HG02763 (cell line): ENCODE data around the gene CYFIP2.
"Not testable (repeated sequence)": the region's sequence is repeated elsewhere in the genome, so short reads cannot be mapped to it uniquely, and the experiment has no call there.

Experiments
- ATAC-seq: cut with Tn5 transposase; IDR thresholded peaks from one replicate; pipeline ENCODE4 v1.9.1; 2021; ENCODE audit warnings: mild to moderate bottlenecking, moderate library complexity; ENCODE audit not compliant: unreplicated experiment

The CYFIP2 gene

GRCh38 chr5:157387041-157387563 lies 121.2 kb downstream of the CYFIP2 start:
- no peak for ATAC-seq

- ATAC-seq: no peak
These were observed 121.8 kb downstream of the CYFIP2 start for GRCh38 chr5:157387683-157388093.

- ATAC-seq: no peak
These were observed 122.3 kb downstream of the CYFIP2 start for GRCh38 chr5:157388111-157388710.

DNA sequence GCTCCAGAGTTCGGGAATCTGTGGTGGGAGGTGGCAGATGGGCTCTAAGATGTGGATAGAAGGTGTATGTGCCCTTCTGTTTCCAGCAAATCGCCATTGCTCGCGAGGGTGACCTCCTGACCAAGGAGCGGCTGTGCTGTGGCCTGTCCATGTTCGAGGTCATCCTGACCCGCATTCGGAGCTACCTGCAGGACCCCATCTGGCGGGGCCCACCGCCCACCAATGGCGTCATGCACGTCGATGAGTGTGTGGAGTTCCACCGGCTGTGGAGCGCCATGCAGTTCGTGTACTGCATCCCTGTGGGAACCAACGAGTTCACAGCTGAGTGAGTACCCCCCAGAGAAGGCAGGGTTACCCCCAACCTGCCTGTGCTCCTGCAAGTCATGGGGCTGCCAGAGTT lies 123.2 kb downstream of the CYFIP2 start:
- no peak for ATAC-seq

- ATAC-seq: no peak
These were observed 124.2 kb downstream of the CYFIP2 start for GRCh38 chr5:157390133-157390532.

- no peak for ATAC-seq
These were observed 124.8 kb downstream of the CYFIP2 start for GRCh38 chr5:157390551-157391297.

DNA sequence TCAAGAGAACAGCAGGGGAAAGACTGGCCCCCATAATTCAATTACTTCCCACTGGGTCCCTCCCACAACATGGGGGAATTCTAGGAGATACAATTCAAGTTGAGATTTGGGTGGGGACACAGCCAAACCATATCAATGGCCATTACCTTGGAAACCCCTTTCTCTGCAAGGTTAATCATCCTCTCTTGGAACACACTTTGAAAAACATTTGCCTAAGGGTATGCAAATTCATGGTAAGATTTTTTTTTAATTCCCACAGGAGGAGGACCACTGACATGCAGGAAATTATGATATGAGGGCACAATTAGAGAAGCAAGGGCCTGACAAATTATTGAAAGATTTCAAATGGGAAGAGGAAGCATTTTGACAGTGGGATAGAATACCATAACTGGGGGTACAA lies 132.4 kb downstream of the CYFIP2 start:
- ATAC-seq: no peak

DNA sequence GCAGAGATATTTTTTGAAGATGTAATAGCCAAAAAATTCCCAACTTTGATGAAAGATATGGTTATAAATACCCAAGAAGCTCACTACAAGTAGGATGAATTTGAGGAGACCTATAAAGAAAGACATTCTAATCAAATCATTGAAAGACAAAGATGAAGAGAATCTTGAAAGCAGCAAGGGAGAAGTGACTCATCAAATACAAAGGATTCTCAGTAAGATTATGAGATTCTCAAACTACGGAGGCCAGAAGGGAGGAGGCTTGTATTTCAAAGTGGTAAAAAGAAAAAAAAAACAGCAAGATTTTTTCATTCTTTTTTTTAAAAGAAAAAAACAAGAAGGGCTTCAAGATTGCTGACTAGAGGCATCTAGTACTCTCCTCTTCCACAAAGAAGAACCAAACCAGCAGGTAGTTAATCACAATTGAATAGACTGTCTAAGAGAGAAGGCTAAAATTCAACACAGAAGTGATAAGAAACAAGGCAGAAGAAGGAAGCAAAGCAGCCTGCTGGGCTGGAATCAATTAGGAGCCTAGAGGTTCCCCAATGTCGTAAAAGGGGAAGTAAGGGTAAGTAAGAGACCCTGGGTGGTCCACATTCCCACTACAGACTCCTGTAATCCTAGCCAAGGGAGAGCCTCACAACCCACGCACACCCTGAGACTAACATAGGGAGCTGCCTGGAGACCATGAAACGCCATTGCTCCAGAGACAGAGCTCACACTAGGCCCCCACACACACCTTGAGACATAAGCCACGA lies 135.0 kb downstream of the CYFIP2 start:
- ATAC-seq: no peak

DNA sequence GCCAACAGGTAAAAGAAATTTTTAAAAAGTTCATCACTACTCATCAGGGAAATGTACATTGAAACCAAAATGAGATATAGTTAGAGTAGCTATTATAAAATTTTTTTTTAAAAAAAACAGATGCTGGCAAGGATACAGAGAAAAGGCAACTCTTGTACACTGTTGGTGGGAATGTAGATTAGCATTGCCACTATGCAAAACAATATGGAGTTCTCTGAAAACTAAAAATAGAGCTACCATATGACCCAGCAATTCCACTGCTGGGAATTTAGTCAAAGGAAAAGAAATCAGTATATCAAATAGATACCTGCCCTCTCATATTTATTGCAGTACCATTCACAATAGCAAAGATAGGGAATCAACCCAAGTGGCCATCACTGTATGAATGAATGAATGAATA lies 149.9 kb downstream of the CYFIP2 start:
- no peak for ATAC-seq

- ATAC-seq: not testable (repeated sequence)
These were observed 153.6 kb downstream of the CYFIP2 start for GRCh38 chr5:157419521-157419920.

DNA sequence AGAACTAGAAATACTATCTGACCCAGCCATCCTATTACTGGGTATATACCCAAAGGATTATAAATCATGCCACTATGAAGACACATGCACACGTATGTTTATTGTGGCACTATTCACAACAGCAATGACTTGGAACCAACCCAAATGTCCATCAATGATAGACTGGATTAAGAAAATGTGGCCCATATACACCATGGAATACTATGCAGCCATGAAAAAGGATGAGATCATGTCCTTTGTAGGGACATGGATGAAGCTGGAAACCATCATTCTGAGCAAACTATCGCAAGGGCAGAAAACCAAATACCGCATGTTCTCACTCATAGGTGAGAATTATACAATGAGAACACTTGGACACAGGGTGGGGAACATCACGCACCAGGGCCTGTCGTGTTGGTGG lies 164.0 kb downstream of the CYFIP2 start:
- ATAC-seq: not testable (repeated sequence)

- ATAC-seq: no peak
These were observed 165.7 kb downstream of the CYFIP2 start for GRCh38 chr5:157431544-157432200.

GRCh38 chr5:157434096-157434495 lies 168.2 kb downstream of the CYFIP2 start:
- ATAC-seq: no peak

- ATAC-seq: no peak
These were observed 177.2 kb downstream of the CYFIP2 start for GRCh38 chr5:157443041-157443549.

GRCh38 chr5:157444224-157444623 lies 178.3 kb downstream of the CYFIP2 start:
- ATAC-seq: no peak
